ENCODE measurements around the gene RPTOR.
A peak's percentile ranks its signal among the peaks of the same experiment; 100 is the strongest.

Gene RPTOR

DNA sequence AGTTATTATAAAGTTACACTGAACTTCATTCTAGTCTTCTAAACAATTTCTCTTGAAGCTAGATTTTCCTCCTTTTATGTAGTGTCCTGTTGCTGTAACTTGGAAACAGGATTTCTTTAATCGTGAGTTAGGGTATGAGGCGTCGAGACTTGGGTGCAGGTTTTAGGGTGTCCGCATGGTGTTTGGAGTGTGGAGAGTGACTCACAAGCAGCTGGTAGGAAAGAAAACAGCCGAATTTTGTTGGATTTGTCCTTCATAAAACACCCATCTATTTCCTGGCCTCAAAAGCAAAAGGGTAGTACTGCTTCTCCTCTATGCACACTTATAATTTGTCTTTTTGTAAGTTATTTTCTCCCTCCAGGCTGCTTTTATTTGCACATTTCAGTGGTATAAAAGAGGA, 1.6 kb downstream of the RPTOR start:
- Histone ChIP-seq H3K27me3 (ENCODE audit: control insufficient read depth in 3 of 3, insufficient read depth in 3 of 3, low read depth in 1 of 3, low read length in 3 of 3) (no peaks in the 10 kb centered on the region), H2BK5ac (ENCODE audit: low read length) (no peak overlapping the region), H3K4me3 (ENCODE audit: low read length in 2 of 2) (peak overlapping the region in 1 of 2 donors; percentile 73), H3K23ac (ENCODE audit: low read depth, low read length, poor library complexity) (no peak overlapping the region), H4K8ac (ENCODE audit: low read depth, low read length) (no peak overlapping the region), H3K79me1 (ENCODE audit: low read depth, low read length) (peaks cover 8% of the 10 kb centered on the region), H2AFZ (ENCODE audit: low read length) (no peak overlapping the region), H2AK5ac (ENCODE audit: low read depth, low read length) (no peak overlapping the region), H3K4me1 (ENCODE audit: control insufficient read depth in 2 of 2, insufficient read depth in 1 of 2, low read depth in 1 of 2, low read length in 2 of 2) (peaks cover 3 to 7% of the 10 kb centered on the region in 2 donors), H3K9ac (ENCODE audit: low read depth, low read length, poor library complexity) (no peak overlapping the region), H2BK120ac (ENCODE audit: low read depth, low read length) (no peak overlapping the region), H3K36me3 (replicated peaks in 1 of 2; ENCODE audit: control insufficient read depth in 2 of 2, insufficient read depth in 2 of 2, low read length in 2 of 2) (no peaks in the 10 kb centered on the region), H3K9me3 (replicated peaks in 1 of 2; ENCODE audit: control insufficient read depth in 2 of 2, insufficient read depth in 1 of 2, low read depth in 1 of 2, low read length in 2 of 2) (peaks cover 0 to 2% of the 10 kb centered on the region in 2 donors), H4K91ac (ENCODE audit: low read depth, low read length, poor library complexity) (no peak overlapping the region), H3K4ac (ENCODE audit: low read length) (no peak overlapping the region), H3K4me2 (ENCODE audit: insufficient read depth, low read length, poor library complexity, severe bottlenecking) (no peak overlapping the region), H3K18ac (ENCODE audit: low read length) (no peak overlapping the region), H2BK15ac (ENCODE audit: low read length) (no peak overlapping the region), H3K27ac (replicated peaks; ENCODE audit: low read length) (no peak overlapping the region), H2BK12ac (ENCODE audit: low read length) (no peak overlapping the region), H3K14ac (ENCODE audit: low read length) (no peak overlapping the region)
- no CpG with 5 or more reads among the region's 5 CpGs for WGBS, 2 donors (ENCODE audit: extremely low coverage in 2 of 2, insufficient read length in 2 of 2, insufficient replicate concordance in 1 of 2)
- DNase-seq (ENCODE audit: low spot score) = no peak

DNA sequence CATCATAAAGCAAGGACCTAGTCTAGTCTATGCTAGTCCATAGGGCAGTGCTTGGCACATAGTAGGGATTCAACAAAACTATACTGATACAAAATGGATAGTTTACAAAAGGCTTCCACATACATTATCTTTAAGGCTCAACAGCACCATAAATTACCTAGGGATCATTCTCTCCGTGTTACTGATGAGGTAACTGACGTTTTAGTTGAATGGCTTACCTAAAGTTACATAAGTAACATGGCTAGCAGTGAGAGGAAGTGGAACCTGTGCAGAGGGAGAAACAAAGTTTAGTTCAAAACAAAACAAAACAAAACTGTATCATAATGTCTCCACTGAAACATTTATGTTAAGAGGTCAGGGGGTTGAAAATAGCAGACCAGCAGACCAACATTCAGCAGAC, 7.9 kb downstream of the RPTOR start:
- H4K91ac ChIP-seq (ENCODE audit: low read depth, low read length, poor library complexity) = no peak overlapping the region
- H3K27me3 ChIP-seq (ENCODE audit: control insufficient read depth in 3 of 3, insufficient read depth in 3 of 3, low read depth in 1 of 3, low read length in 3 of 3) = no peaks in the 10 kb centered on the region
- no peak overlapping the region for H2BK15ac ChIP-seq (ENCODE audit: low read length)
- H2BK5ac ChIP-seq (ENCODE audit: low read length) = no peak overlapping the region
- no peak overlapping the region for H3K4me2 ChIP-seq (ENCODE audit: insufficient read depth, low read length, poor library complexity, severe bottlenecking)
- H3K36me3 ChIP-seq (replicated peaks in 1 of 2; ENCODE audit: control insufficient read depth in 2 of 2, insufficient read depth in 2 of 2, low read length in 2 of 2) = peaks cover 0 to 16% of the 10 kb centered on the region in 2 donors
- no peak for DNase-seq (ENCODE audit: low spot score)
- no peak overlapping the region for H3K14ac ChIP-seq (ENCODE audit: low read length)
- peaks cover 2% of the 10 kb centered on the region for H3K79me1 ChIP-seq (ENCODE audit: low read depth, low read length)
- no peak overlapping the region for H4K8ac ChIP-seq (ENCODE audit: low read depth, low read length)
- H2AK5ac ChIP-seq (ENCODE audit: low read depth, low read length) = no peak overlapping the region
- H3K4me3 ChIP-seq (ENCODE audit: low read length in 2 of 2) = no peak overlapping the region
- no peak overlapping the region for H2AFZ ChIP-seq (ENCODE audit: low read length)
- no peak overlapping the region for H3K9ac ChIP-seq (ENCODE audit: low read depth, low read length, poor library complexity)
- H3K4me1 ChIP-seq (ENCODE audit: control insufficient read depth in 2 of 2, insufficient read depth in 1 of 2, low read depth in 1 of 2, low read length in 2 of 2) = no peaks in the 10 kb centered on the region
- H2BK12ac ChIP-seq (ENCODE audit: low read length) = no peak overlapping the region
- no peak overlapping the region for H3K23ac ChIP-seq (ENCODE audit: low read depth, low read length, poor library complexity)
- no peak overlapping the region for H3K4ac ChIP-seq (ENCODE audit: low read length)
- H3K18ac ChIP-seq (ENCODE audit: low read length) = no peak overlapping the region
- no peak overlapping the region for H2BK120ac ChIP-seq (ENCODE audit: low read depth, low read length)
- WGBS, 2 donors (ENCODE audit: extremely low coverage in 2 of 2, insufficient read length in 2 of 2, insufficient replicate concordance in 1 of 2) = no CpG with 5 or more reads among the region's 2 CpGs
- H3K9me3 ChIP-seq (replicated peaks in 1 of 2; ENCODE audit: control insufficient read depth in 2 of 2, insufficient read depth in 1 of 2, low read depth in 1 of 2, low read length in 2 of 2) = peaks cover 0 to 2% of the 10 kb centered on the region in 2 donors
- no peak overlapping the region for H3K27ac ChIP-seq (replicated peaks; ENCODE audit: low read length)

DNA sequence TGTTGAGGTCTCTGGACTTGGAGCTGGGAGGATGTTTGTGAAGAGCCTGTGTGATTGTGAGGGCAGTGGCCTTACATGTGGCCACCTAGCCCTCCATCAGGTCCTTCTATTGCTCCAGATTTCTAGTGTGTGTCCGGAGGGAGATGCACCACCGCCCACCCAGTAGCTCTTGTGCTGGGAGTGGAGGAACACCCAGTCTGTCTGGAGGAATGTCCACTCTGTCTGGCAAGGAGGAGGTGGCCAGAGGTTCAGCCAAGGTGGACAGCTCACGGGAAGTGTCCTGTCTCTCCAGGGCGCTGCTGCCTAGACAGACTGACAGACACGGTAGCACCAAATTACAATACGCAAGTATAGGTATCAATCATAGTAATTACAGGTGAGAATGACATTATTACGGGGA, 10.6 kb downstream of the RPTOR start:
- Histone ChIP-seq H3K36me3 (replicated peaks in 1 of 2; ENCODE audit: control insufficient read depth in 2 of 2, insufficient read depth in 2 of 2, low read length in 2 of 2) (peaks cover 0 to 18% of the 10 kb centered on the region in 2 donors), H3K14ac (ENCODE audit: low read length) (no peak overlapping the region), H3K23ac (ENCODE audit: low read depth, low read length, poor library complexity) (no peak overlapping the region), H2AK5ac (ENCODE audit: low read depth, low read length) (no peak overlapping the region), H3K9ac (ENCODE audit: low read depth, low read length, poor library complexity) (no peak overlapping the region), H2BK5ac (ENCODE audit: low read length) (no peak overlapping the region), H4K91ac (ENCODE audit: low read depth, low read length, poor library complexity) (no peak overlapping the region), H3K4me1 (ENCODE audit: control insufficient read depth in 2 of 2, insufficient read depth in 1 of 2, low read depth in 1 of 2, low read length in 2 of 2) (peaks cover 0 to 4% of the 10 kb centered on the region in 2 donors), H3K79me1 (ENCODE audit: low read depth, low read length) (peaks cover 3% of the 10 kb centered on the region), H3K18ac (ENCODE audit: low read length) (no peak overlapping the region), H3K4me2 (ENCODE audit: insufficient read depth, low read length, poor library complexity, severe bottlenecking) (no peak overlapping the region), H3K27ac (replicated peaks; ENCODE audit: low read length) (no peak overlapping the region), H2BK120ac (ENCODE audit: low read depth, low read length) (no peak overlapping the region), H3K9me3 (replicated peaks in 1 of 2; ENCODE audit: control insufficient read depth in 2 of 2, insufficient read depth in 1 of 2, low read depth in 1 of 2, low read length in 2 of 2) (no peaks in the 10 kb centered on the region), H3K4me3 (ENCODE audit: low read length in 2 of 2) (no peak overlapping the region), H2AFZ (ENCODE audit: low read length) (no peak overlapping the region), H2BK15ac (ENCODE audit: low read length) (no peak overlapping the region), H3K27me3 (ENCODE audit: control insufficient read depth in 3 of 3, insufficient read depth in 3 of 3, low read depth in 1 of 3, low read length in 3 of 3) (no peaks in the 10 kb centered on the region), H4K8ac (ENCODE audit: low read depth, low read length) (no peak overlapping the region), H2BK12ac (ENCODE audit: low read length) (no peak overlapping the region), H3K4ac (ENCODE audit: low read length) (no peak overlapping the region)
- no CpG with 5 or more reads among the region's 7 CpGs for WGBS, 2 donors (ENCODE audit: extremely low coverage in 2 of 2, insufficient read length in 2 of 2, insufficient replicate concordance in 1 of 2)
- no peak for DNase-seq (ENCODE audit: low spot score)

DNA sequence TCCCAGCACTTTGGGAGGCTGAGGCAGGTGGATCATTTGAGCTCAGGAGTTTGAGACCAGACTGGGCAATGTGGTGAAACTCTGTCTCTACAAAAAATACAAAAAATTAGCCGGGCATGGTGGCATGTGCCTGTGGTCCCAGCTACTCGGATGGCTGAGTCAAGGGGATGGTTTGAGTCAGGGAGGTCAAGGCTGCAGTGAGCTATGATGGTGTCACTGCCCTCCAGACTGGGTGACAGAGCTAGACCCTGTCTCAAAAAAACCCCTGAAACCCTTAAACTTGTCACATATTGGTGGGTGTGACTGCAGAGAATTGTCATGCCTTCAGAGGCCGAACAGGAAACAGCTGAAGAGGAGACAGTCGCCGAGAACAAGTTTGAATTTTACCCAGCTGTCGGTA, 13.4 kb downstream of the RPTOR start:
- no peak overlapping the region for H3K27ac ChIP-seq (replicated peaks; ENCODE audit: low read length)
- no peak overlapping the region for H2BK15ac ChIP-seq (ENCODE audit: low read length)

More for the DNA sequence above, 13.4 kb downstream of the RPTOR start:
- H2BK120ac ChIP-seq (ENCODE audit: low read depth, low read length) = no peak overlapping the region
- DNase-seq (ENCODE audit: low spot score) = no peak
- no peak overlapping the region for H3K4me3 ChIP-seq (ENCODE audit: low read length in 2 of 2)
- H3K9ac ChIP-seq (ENCODE audit: low read depth, low read length, poor library complexity) = no peak overlapping the region
- H3K23ac ChIP-seq (ENCODE audit: low read depth, low read length, poor library complexity) = no peak overlapping the region
- no peak overlapping the region for H3K14ac ChIP-seq (ENCODE audit: low read length)
- H3K4me1 ChIP-seq (ENCODE audit: control insufficient read depth in 2 of 2, insufficient read depth in 1 of 2, low read depth in 1 of 2, low read length in 2 of 2) = peaks cover 0 to 4% of the 10 kb centered on the region in 2 donors
- peaks cover 5% of the 10 kb centered on the region for H3K79me1 ChIP-seq (ENCODE audit: low read depth, low read length)
- peaks cover 0 to 14% of the 10 kb centered on the region in 2 donors for H3K36me3 ChIP-seq (replicated peaks in 1 of 2; ENCODE audit: control insufficient read depth in 2 of 2, insufficient read depth in 2 of 2, low read length in 2 of 2)
- H3K4me2 ChIP-seq (ENCODE audit: insufficient read depth, low read length, poor library complexity, severe bottlenecking) = no peak overlapping the region
- H2AK5ac ChIP-seq (ENCODE audit: low read depth, low read length) = no peak overlapping the region
- H3K4ac ChIP-seq (ENCODE audit: low read length) = no peak overlapping the region
- no peak overlapping the region for H4K8ac ChIP-seq (ENCODE audit: low read depth, low read length)
- H2BK12ac ChIP-seq (ENCODE audit: low read length) = no peak overlapping the region
- H3K9me3 ChIP-seq (replicated peaks in 1 of 2; ENCODE audit: control insufficient read depth in 2 of 2, insufficient read depth in 1 of 2, low read depth in 1 of 2, low read length in 2 of 2) = no peaks in the 10 kb centered on the region
- no peak overlapping the region for H4K91ac ChIP-seq (ENCODE audit: low read depth, low read length, poor library complexity)
- no CpG with 5 or more reads among the region's 6 CpGs for WGBS, 2 donors (ENCODE audit: extremely low coverage in 2 of 2, insufficient read length in 2 of 2, insufficient replicate concordance in 1 of 2)
- no peaks in the 10 kb centered on the region for H3K27me3 ChIP-seq (ENCODE audit: control insufficient read depth in 3 of 3, insufficient read depth in 3 of 3, low read depth in 1 of 3, low read length in 3 of 3)
- H3K18ac ChIP-seq (ENCODE audit: low read length) = no peak overlapping the region
- no peak overlapping the region for H2AFZ ChIP-seq (ENCODE audit: low read length)
- H2BK5ac ChIP-seq (ENCODE audit: low read length) = no peak overlapping the region

All from neuronal stem cell (in vitro differentiated cells).